ENCODE measurements around the gene VIT.

Gene VIT

DNA sequence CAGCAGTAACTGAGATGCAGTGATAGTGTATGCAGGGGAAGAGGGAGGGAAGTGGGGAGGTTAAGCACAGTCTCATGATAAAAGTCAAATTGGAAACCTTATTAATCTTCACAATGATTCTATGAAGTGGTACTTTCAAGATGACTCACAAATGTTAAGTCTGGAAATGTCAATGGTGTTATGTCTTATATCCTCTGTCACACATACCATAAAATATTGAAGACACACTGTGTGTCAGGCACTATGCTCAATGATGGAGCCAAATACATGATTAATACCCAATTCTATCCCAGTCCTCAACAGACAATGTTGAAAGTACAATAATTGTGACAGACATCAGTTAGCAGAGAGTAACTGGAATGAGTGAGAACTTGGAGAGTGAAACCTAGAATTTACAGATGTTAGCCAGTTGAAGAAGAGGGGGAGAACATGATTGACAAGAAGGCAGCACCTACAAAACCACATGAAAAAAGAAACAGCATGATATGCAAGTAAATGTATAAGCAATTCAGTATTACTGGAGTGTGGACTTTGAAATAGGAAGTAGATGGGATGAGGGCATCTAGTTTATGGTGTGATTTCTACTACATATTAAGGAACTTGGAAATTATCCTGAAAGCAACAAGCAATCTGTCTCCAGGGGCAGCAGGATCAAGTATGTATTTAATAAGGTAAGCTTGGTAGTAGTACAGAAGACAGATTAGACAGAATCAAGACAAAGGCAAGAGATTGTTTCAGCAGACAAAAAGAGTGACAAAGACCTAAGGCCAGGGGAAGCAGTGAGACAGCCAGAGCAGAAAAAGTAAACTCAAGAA is 162.3 kb downstream of the VIT start:
- TF ChIP-seq, protein P1, sequence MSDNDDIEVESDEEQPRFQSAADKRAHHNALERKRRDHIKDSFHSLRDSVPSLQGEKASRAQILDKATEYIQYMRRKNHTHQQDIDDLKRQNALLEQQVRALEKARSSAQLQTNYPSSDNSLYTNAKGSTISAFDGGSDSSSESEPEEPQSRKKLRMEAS (IDR thresholded peaks at IDR 0.05), result no peak
- TF ChIP-seq CEBPB (IDR thresholded peaks at IDR 0.05) (no peak), CREB1 (IDR thresholded peaks at IDR 0.05; ENCODE audit: low read depth) (no peak), TAF1 (IDR thresholded peaks at IDR 0.05; ENCODE audit: low read depth) (no peak), TEAD4 (IDR thresholded peaks at IDR 0.05) (no peak), ZBTB7A (IDR thresholded peaks at IDR 0.05; ENCODE audit: low read depth) (no peak), TCF12 (IDR thresholded peaks at IDR 0.05; ENCODE audit: low read depth) (no peak), NFIC (IDR thresholded peaks at IDR 0.05) (no peak), FOXM1 (IDR thresholded peaks at IDR 0.05; ENCODE audit: borderline replicate concordance, low read depth) (no peak), REST (IDR thresholded peaks at IDR 0.05; ENCODE audit: low read depth) (no peak), RAD21 (IDR thresholded peaks at IDR 0.05; ENCODE audit: low read depth) (no peak), USF1 (IDR thresholded peaks at IDR 0.05) (no peak), YY1 (IDR thresholded peaks at IDR 0.05; ENCODE audit: low read depth) (no peak), EGR1 (IDR thresholded peaks at IDR 0.05) (no peak), EP300 (IDR thresholded peaks at IDR 0.05; ENCODE audit: borderline replicate concordance) (no peak)

- TF ChIP-seq FOXM1 (IDR thresholded peaks at IDR 0.05; ENCODE audit: borderline replicate concordance, low read depth), result no peak
- no peak for TF ChIP-seq REST (IDR thresholded peaks at IDR 0.05; ENCODE audit: low read depth)
- no peak for TF ChIP-seq USF1 (IDR thresholded peaks at IDR 0.05)
- TF ChIP-seq, protein P1 (IDR thresholded peaks at IDR 0.05), result no peak
- TF ChIP-seq YY1 (IDR thresholded peaks at IDR 0.05; ENCODE audit: low read depth), result no peak
- no peak for TF ChIP-seq RAD21 (IDR thresholded peaks at IDR 0.05; ENCODE audit: low read depth)
- no peak for TF ChIP-seq NFIC (IDR thresholded peaks at IDR 0.05)
- no peak for TF ChIP-seq CREB1 (IDR thresholded peaks at IDR 0.05; ENCODE audit: low read depth)
- TF ChIP-seq TAF1 (IDR thresholded peaks at IDR 0.05; ENCODE audit: low read depth), result no peak
- TF ChIP-seq EGR1 (IDR thresholded peaks at IDR 0.05), result no peak
- TF ChIP-seq CEBPB (IDR thresholded peaks at IDR 0.05), result no peak
These were observed 162.9 kb downstream of the VIT start for GRCh38 chr2:36859366-36859792.

- TF ChIP-seq NFIC (IDR thresholded peaks at IDR 0.05) (no peak), YY1 (IDR thresholded peaks at IDR 0.05; ENCODE audit: low read depth) (no peak), EP300 (IDR thresholded peaks at IDR 0.05; ENCODE audit: borderline replicate concordance) (no peak), TCF12 (IDR thresholded peaks at IDR 0.05; ENCODE audit: low read depth) (no peak), TEAD4 (IDR thresholded peaks at IDR 0.05) (no peak), ZBTB7A (IDR thresholded peaks at IDR 0.05; ENCODE audit: low read depth) (no peak), RAD21 (IDR thresholded peaks at IDR 0.05; ENCODE audit: low read depth) (no peak), CREB1 (IDR thresholded peaks at IDR 0.05; ENCODE audit: low read depth) (no peak), USF1 (IDR thresholded peaks at IDR 0.05) (no peak)
- TF ChIP-seq, protein P1 (IDR thresholded peaks at IDR 0.05), result no peak
These were observed 165.4 kb downstream of the VIT start for GRCh38 chr2:36861896-36862295.

All from Ishikawa (cell line).